Spleen (tissue), 11 donors: ENCODE results near the gene CETP. TPM values are rescaled to one million over a fixed set of nuclear protein-coding genes. Genes with fewer than 3 reads are reported as not detected.
"Not testable (repeated sequence)": the region's sequence is repeated elsewhere in the genome, so short reads cannot be mapped to it uniquely, and the experiment has no call there.

ENCODE experiments used
- DNase-seq: peaks from one replicate; pipeline ENCODE4 v3.0.0-alpha.2; 2020
- H3K27ac ChIP-seq, 8 donors: fragments of 200-600 bp; sonication (generic) in 7 of 8; 1 replicate in 4 of 8; 2 replicates in 4 of 8; pipeline versions ENCODE4 v1.5.0 to v1.8.0; 2016 to 2021; ENCODE audit warnings: inconsistent platforms in 4 of 8, mild to moderate bottlenecking in 4 of 8, moderate library complexity in 1 of 8
- H3K27me3 ChIP-seq, 7 donors: fragments of 200-600 bp; sonication (generic) in 6 of 7; replicated peaks in 1 of 7; 1 replicate in 4 of 7; 2 replicates in 3 of 7; pipeline versions ENCODE4 v1.5.0 to v1.8.0; 2016 to 2021; ENCODE audit warnings: inconsistent platforms in 3 of 7, mild to moderate bottlenecking in 1 of 7
- H3K36me3 ChIP-seq, 6 donors: fragments of 200-600 bp; sonication (generic) in 5 of 6; 1 replicate in 4 of 6; 2 replicates in 2 of 6; pipeline versions ENCODE4 v1.5.0 to v1.8.0; 2016 to 2021; ENCODE audit warnings: inconsistent platforms in 2 of 6
- H3K4me1 ChIP-seq, 6 donors: fragments of 200-600 bp; sonication (generic) in 5 of 6; 1 replicate in 3 of 6; 2 replicates in 3 of 6; pipeline versions ENCODE4 v1.5.0 to v1.8.0; 2016 to 2021; ENCODE audit warnings: inconsistent platforms in 3 of 6
- H3K4me3 ChIP-seq, 8 donors: fragments of 200-600 bp; sonication (generic) in 7 of 8; 1 replicate in 4 of 8; 2 replicates in 4 of 8; pipeline versions ENCODE4 v1.5.0 to v1.8.0; 2016 to 2021; ENCODE audit warnings: inconsistent platforms in 4 of 8, mild to moderate bottlenecking in 4 of 8, moderate library complexity in 2 of 8
- H3K9me3 ChIP-seq, 8 donors: fragments of 200-600 bp; sonication (generic) in 7 of 8; 1 replicate in 4 of 8; 2 replicates in 4 of 8; pipeline versions ENCODE4 v1.5.0 to v1.8.0; 2016 to 2021; ENCODE audit warnings: inconsistent platforms in 4 of 8
- CTCF ChIP-seq, 11 experiments: fragments of 200-600 bp in 7 of 11; fragments of 450-650 bp in 4 of 11; sonication (generic) in 4 of 11; IDR thresholded peaks in 8 of 11; conservative IDR thresholded peaks in 3 of 11; 1 replicate in 7 of 11; 2 replicates in 4 of 11; pipeline versions ENCODE4 v1.4.0 to v1.8.0; 2016 to 2021; ENCODE audit warnings: antibody characterized with exemption in 11 of 11, inconsistent platforms in 4 of 11, mild to moderate bottlenecking in 1 of 11
- POLR2A ChIP-seq, 3 donors: fragments of 450-650 bp; IDR thresholded peaks; one replicate each; pipeline ENCODE4 v1.5.1; 2017; ENCODE audit warnings: antibody characterized with exemption in 3 of 3, mild to moderate bottlenecking in 1 of 3
- POLR2AphosphoS5 ChIP-seq, 3 donors: sonication (generic); formaldehyde crosslinking; IDR thresholded peaks; one replicate each; pipeline ENCODE4 v1.5.1; 2017; ENCODE audit warnings: antibody characterized with exemption in 3 of 3
- WGBS, 5 donors: extraction: QIAGEN DNeasy Blood & Tissue Kit in 3 of 5; methylation state at CpG; one replicate each; pipeline versions ENCODE4 v1.1.5 to v1.1.7; 2013 to 2018; 5-methylcytosine and 5-hydroxymethylcytosine counted together
- intact Hi-C: fragments of 100-400 bp; cut with DNase I; formaldehyde crosslinking; loops from one replicate; pipeline ENCODE4 v1.15.0; 2023; ENCODE audit warnings: low total_unique reads
- polyA plus RNA-seq, 3 donors: library from polyadenylated mRNA; stranded (reverse); fragments of 200-250 nt; gene quantifications; one replicate each; pipeline ENCODE4 v1.2.1, GENCODE V29; 2013
- total RNA-seq, 7 donors: library from RNA; depleted of rRNA in 3 of 7; stranded (reverse); fragments of >200 nt in 3 of 7; fragmentation: NEBNext Ultra II Directional in 4 of 7; extraction: Animal tissue kit (Norgen Biotek cat#: 25700) in 4 of 7; gene quantifications; one replicate each; pipeline versions ENCODE4 v1.1.0 to v1.2.1, GENCODE V29; 2016 to 2021
- donor health status: healthy with polysubstance abuse.
- donor health status: DM: no; HTN: no; CAD: no; lungs with moderate emphysema.
- donor health status: DM: no; HTN: no; CAD: no.
- donor health status: Bipolar disorder and iron deficiency.
- donor health status: healthy.
- donor health status: DM: no; HTN: no; CAD: no.
- donor health status: DM: yes; HTN: yes; CAD: no.

CETP gene
- total and polyA plus RNA-seq, 10 donors: 7.6 to 73.8 (median 32.0) TPM

DNA sequence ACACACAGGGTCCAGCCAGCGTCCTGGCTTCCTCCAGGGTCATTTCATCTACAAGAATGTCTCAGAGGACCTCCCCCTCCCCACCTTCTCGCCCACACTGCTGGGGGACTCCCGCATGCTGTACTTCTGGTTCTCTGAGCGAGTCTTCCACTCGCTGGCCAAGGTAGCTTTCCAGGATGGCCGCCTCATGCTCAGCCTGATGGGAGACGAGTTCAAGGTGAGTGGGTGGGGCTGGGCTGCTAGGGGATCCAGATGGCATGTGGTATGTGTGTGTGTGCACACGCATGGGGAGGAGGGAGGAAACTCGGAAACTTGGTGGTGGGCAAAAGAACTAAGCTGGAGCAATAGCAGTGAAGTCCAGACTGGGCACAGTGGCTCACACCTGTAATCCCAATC is 11.5 kb downstream of the CETP start:
- Histone ChIP-seq H3K27me3 (no peaks in the 10 kb centered on the region), H3K4me3 (no peak overlapping the region), H3K36me3 (peaks cover 0 to 8% (median 0%) of the 10 kb centered on the region in 6 donors), H3K9me3 (no peaks in the 10 kb centered on the region), H3K27ac (peak overlapping the region in 1 of 8 donors; percentile 17), H3K4me1 (peaks cover 4 to 75% (median 50%) of the 10 kb centered on the region in 6 donors)
- no peak for DNase-seq
- intact Hi-C loops: no loop called here
- 58 to 85% (median 72%) methylated on average over 9 of the region's 9 CpGs for WGBS, 5 donors
- no peak for TF ChIP-seq CTCF (IDR thresholded peaks at IDR 0.05 in 8 of 11, conservative IDR thresholded peaks at IDR 0.05 in 3 of 11)
- no peak for TF ChIP-seq POLR2A (IDR thresholded peaks at IDR 0.05)
- no peak for TF ChIP-seq POLR2AphosphoS5 (IDR thresholded peaks at IDR 0.05)

- peak; percentile 17 for DNase-seq
- H3K9me3 ChIP-seq, intact Hi-C loops, H3K27me3 ChIP-seq, H3K36me3 ChIP-seq, H3K4me3 ChIP-seq: not testable (repeated sequence)
- 56 to 79% (median 69%) methylated on average over 7 of the region's 7 CpGs for WGBS, 5 donors
- H3K27ac ChIP-seq: peak overlapping the region in 1 of 8 donors; percentile 11
- peaks cover 4 to 80% (median 57%) of the 10 kb centered on the region in 6 donors for H3K4me1 ChIP-seq
Measured at GRCh38 chr16:56973899-56974298, 12.1 kb downstream of the CETP start.

DNA sequence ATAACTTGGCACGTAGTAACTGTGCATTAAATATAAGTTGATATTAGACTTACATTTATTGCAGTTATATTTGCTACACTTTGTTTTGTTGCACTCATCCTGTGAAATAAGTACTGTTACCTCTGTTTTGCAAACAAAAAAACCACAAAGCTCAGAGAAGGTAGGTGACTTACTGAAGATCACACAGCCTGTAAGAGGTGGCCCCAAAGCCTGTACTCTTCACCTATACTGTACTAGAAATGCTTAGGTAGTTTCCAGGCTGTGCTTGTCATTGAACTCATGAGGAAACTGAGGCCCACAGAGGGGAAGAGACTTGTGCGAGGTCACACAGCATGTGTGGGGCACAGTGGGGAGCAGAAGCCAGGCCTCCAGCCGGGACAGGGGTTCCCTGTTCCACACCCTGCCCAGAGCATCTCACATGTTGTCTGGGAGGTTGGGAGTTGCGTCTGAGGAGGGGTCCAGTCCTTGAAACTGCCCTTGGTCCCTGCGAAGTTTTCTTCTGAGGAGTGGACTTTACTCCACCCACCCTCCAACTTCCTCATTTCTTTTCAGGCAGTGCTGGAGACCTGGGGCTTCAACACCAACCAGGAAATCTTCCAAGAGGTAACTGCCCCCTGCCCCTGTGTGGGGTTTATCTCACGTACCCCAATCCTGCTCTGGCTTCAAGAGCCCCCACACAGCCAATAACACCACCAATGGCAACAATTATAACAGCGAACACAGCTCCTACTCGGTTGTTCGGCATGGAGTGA is 13.0 kb downstream of the CETP start:
- H3K9me3 ChIP-seq: no peaks in the 10 kb centered on the region
- H3K27me3 ChIP-seq: no peaks in the 10 kb centered on the region
- intact Hi-C loops: no loop called here
- peak; percentile 60 for DNase-seq
- 64 to 77% (median 73%) methylated on average over 9 of the region's 9 CpGs for WGBS, 5 donors
- no peak overlapping the region for H3K4me3 ChIP-seq
- peak overlapping the region in 1 of 8 donors; percentile 47 for H3K27ac ChIP-seq
- H3K36me3 ChIP-seq: peaks cover 0 to 8% (median 0%) of the 10 kb centered on the region in 6 donors
- peaks cover 4 to 88% (median 61%) of the 10 kb centered on the region in 6 donors for H3K4me1 ChIP-seq
- TF ChIP-seq CTCF (IDR thresholded peaks at IDR 0.05 in 8 of 11, conservative IDR thresholded peaks at IDR 0.05 in 3 of 11) (no peak), POLR2A (IDR thresholded peaks at IDR 0.05) (no peak), POLR2AphosphoS5 (IDR thresholded peaks at IDR 0.05) (no peak)

- Histone ChIP-seq H3K27me3 (no peaks in the 10 kb centered on the region), H3K4me1 (peaks cover 4 to 93% (median 62%) of the 10 kb centered on the region in 6 donors), H3K27ac (no peak overlapping the region), H3K9me3 (no peaks in the 10 kb centered on the region), H3K36me3 (peaks cover 0 to 8% (median 0%) of the 10 kb centered on the region in 6 donors), H3K4me3 (no peak overlapping the region)
- WGBS, 5 donors: 67 to 80% (median 71%) methylated on average over 10 of the region's 10 CpGs
- intact Hi-C loops: no loop called here
- TF ChIP-seq CTCF (IDR thresholded peaks at IDR 0.05 in 8 of 11, conservative IDR thresholded peaks at IDR 0.05 in 3 of 11): no peak
- peak in 1 of 3 donors; percentile 37 for TF ChIP-seq POLR2AphosphoS5 (IDR thresholded peaks at IDR 0.05)
- no peak for TF ChIP-seq POLR2A (IDR thresholded peaks at IDR 0.05)
- peak; percentile 68 for DNase-seq
Measured at GRCh38 chr16:56975714-56976113, 14.0 kb downstream of the CETP start.
